Neural cell (in vitro differentiated cells): ENCODE data around the gene BTBD9. TPM values are rescaled to one million over a fixed set of nuclear protein-coding genes. Genes with fewer than 3 reads are reported as not detected.

Experiments used
- H2AFZ ChIP-seq: fragments of 200-600, 300-800 bp; sonication (generic), shearing (Covaris generic); 2 replicates; pipeline ENCODE4 v1.6.0; 2014; ENCODE audit warnings: low read depth, mild to moderate bottlenecking, antibody characterized with exemption, low read length, moderate library complexity
- H3F3A ChIP-seq: fragments of 200-600 bp; shearing (Covaris generic); 2 replicates; pipeline ENCODE4 v1.6.1; 2016; ENCODE audit warnings: mild to moderate bottlenecking, moderate library complexity, mixed read lengths, antibody characterized with exemption, low read length; ENCODE audit not compliant: insufficient read depth, poor library complexity, severe bottlenecking
- H3K27ac ChIP-seq: fragments of 200-600, 300-800 bp; sonication (generic), shearing (Covaris generic); 2 replicates; pipeline ENCODE4 v1.5.1; 2014; ENCODE audit warnings: mild to moderate bottlenecking, low read length, moderate library complexity
- H3K27me3 ChIP-seq: fragments of 300-800, 200-600 bp; sonication (generic), shearing (Covaris generic); 2 replicates; pipeline ENCODE4 v1.6.0; 2014; ENCODE audit warnings: mild to moderate bottlenecking, low read depth, low read length, moderate library complexity; ENCODE audit not compliant: insufficient read depth
- H3K36me3 ChIP-seq: fragments of 300-800, 200-600 bp; sonication (generic), shearing (Covaris generic); 2 replicates; pipeline ENCODE4 v1.5.1; 2014; ENCODE audit warnings: mild to moderate bottlenecking, antibody characterized with exemption, low read length, moderate library complexity; ENCODE audit not compliant: insufficient read depth
- H3K4me2 ChIP-seq: fragments of 300-800, 200-600 bp; sonication (generic), shearing (Covaris generic); 2 replicates; pipeline ENCODE4 v1.6.0; 2014; ENCODE audit warnings: mild to moderate bottlenecking, low read length
- H3K4me3 ChIP-seq: fragments of 300-800, 200-600 bp; sonication (generic), shearing (Covaris generic); 2 replicates; pipeline ENCODE4 v1.5.1; 2014; ENCODE audit warnings: mild to moderate bottlenecking, low read length, moderate library complexity
- H3K79me2 ChIP-seq: fragments of 200-600 bp; shearing (Covaris generic); replicated peaks from 2 replicates; pipeline ENCODE4 v1.6.0; 2014; ENCODE audit warnings: mild to moderate bottlenecking, low read length, moderate library complexity; ENCODE audit not compliant: insufficient read depth
- H3K9ac ChIP-seq: fragments of 300-800, 200-600 bp; sonication (generic), shearing (Covaris generic); 2 replicates; pipeline ENCODE4 v1.6.1; 2016; ENCODE audit warnings: mild to moderate bottlenecking, low read length, mixed read lengths
- H3K9me2 ChIP-seq: fragments of 200-600 bp; shearing (Covaris generic); 2 replicates; pipeline ENCODE4 v1.6.1; 2016; ENCODE audit warnings: mild to moderate bottlenecking, low read length, mixed read lengths; ENCODE audit not compliant: insufficient read depth
- H3K9me3 ChIP-seq: fragments of 200-600, 300-800 bp; sonication (generic), shearing (Covaris generic); 2 replicates; pipeline ENCODE4 v1.6.1; 2016; ENCODE audit warnings: mild to moderate bottlenecking, mixed run types, low read length, moderate library complexity, mixed read lengths
- H4K20me1 ChIP-seq: fragments of 200-600 bp; shearing (Covaris generic); 2 replicates; pipeline ENCODE4 v1.6.1; 2016; ENCODE audit warnings: mild to moderate bottlenecking, mixed run types; ENCODE audit not compliant: insufficient read depth
- CTCF ChIP-seq: fragments of 450-650 bp; IDR thresholded peaks from 2 replicates; pipeline ENCODE4 v1.5.1; 2014; ENCODE audit warnings: antibody characterized with exemption, mild to moderate bottlenecking, moderate library complexity; ENCODE audit not compliant: poor library complexity, severe bottlenecking
- EP300 ChIP-seq: fragments of 450-650 bp; conservative IDR thresholded peaks from 2 replicates; pipeline ENCODE4 v1.6.1; 2014; ENCODE audit warnings: antibody characterized with exemption, mild to moderate bottlenecking, moderate library complexity; ENCODE audit not compliant: poor library complexity, severe bottlenecking
- EZH2 ChIP-seq: fragments of 200-600, 300-800 bp; shearing (Covaris generic), sonication (generic); IDR thresholded peaks from 2 replicates; pipeline ENCODE4 v1.6.1; 2014; ENCODE audit warnings: antibody characterized with exemption, low read length, borderline replicate concordance, mild to moderate bottlenecking; ENCODE audit not compliant: insufficient read depth, poor library complexity, severe bottlenecking
- MXI1 ChIP-seq: fragments of 450-650 bp; conservative IDR thresholded peaks from 2 replicates; pipeline ENCODE4 v1.6.1; 2014; ENCODE audit warnings: antibody characterized with exemption, mild to moderate bottlenecking; ENCODE audit not compliant: poor library complexity, severe bottlenecking
- POLR2AphosphoS5 ChIP-seq: IDR thresholded peaks from 2 replicates; pipeline ENCODE4 v1.6.1; 2012
- RAD21 ChIP-seq: fragments of 450-650 bp; conservative IDR thresholded peaks from 2 replicates; pipeline ENCODE4 v1.6.1; 2014; ENCODE audit warnings: antibody characterized with exemption, mild to moderate bottlenecking, moderate library complexity
- REST ChIP-seq: IDR thresholded peaks from 2 replicates; pipeline ENCODE4 v1.6.1; 2012; ENCODE audit warnings: borderline replicate concordance
- SMC3 ChIP-seq: fragments of 450-650 bp; conservative IDR thresholded peaks from 2 replicates; pipeline ENCODE4 v1.6.1; 2014; ENCODE audit warnings: antibody characterized with exemption, mild to moderate bottlenecking, moderate library complexity; ENCODE audit not compliant: poor library complexity
- TAF1 ChIP-seq: IDR thresholded peaks from 2 replicates; pipeline ENCODE4 v1.6.1; 2012; ENCODE audit warnings: low read depth
- polyA plus RNA-seq: library from polyadenylated mRNA; depleted of rRNA; stranded (reverse); fragments of >200 nt; gene quantifications from 2 replicates; pipeline ENCODE4 v1.2.3, GENCODE V29; 2014

Gene BTBD9
- polyA plus RNA-seq, 1 donor from 2014 or later = 6.2 TPM

- H4K20me1 ChIP-seq = no peaks in the 10 kb centered on the region
- H3F3A ChIP-seq = peaks cover 3% of the 10 kb centered on the region
- no peaks in the 10 kb centered on the region for H3K27me3 ChIP-seq
- H3K9me3 ChIP-seq = no peaks in the 10 kb centered on the region
- no peaks in the 10 kb centered on the region for H3K79me2 ChIP-seq
- H3K27ac ChIP-seq = no peak overlapping the region
- no peaks in the 10 kb centered on the region for H3K36me3 ChIP-seq
- H3K4me3 ChIP-seq = no peak overlapping the region
- no peak overlapping the region for H2AFZ ChIP-seq
- no peak overlapping the region for H3K9ac ChIP-seq
- H3K4me2 ChIP-seq = no peak overlapping the region
- H3K9me2 ChIP-seq = no peaks in the 10 kb centered on the region
- no peak for TF ChIP-seq POLR2AphosphoS5
Measured at GRCh38 chr6:38179794-38180430, 459.8 kb downstream of the BTBD9 start.

GRCh38 chr6:38179300-38179699 is 460.4 kb downstream of the BTBD9 start:
- Histone ChIP-seq H3K79me2 (no peaks in the 10 kb centered on the region), H4K20me1 (no peaks in the 10 kb centered on the region), H3K36me3 (no peaks in the 10 kb centered on the region), H3K9me3 (no peaks in the 10 kb centered on the region), H3K4me3 (no peak overlapping the region), H3K27ac (no peak overlapping the region), H3F3A (peaks cover 3% of the 10 kb centered on the region), H3K27me3 (no peaks in the 10 kb centered on the region), H3K9me2 (no peaks in the 10 kb centered on the region), H3K9ac (no peak overlapping the region), H2AFZ (no peak overlapping the region), H3K4me2 (no peak overlapping the region)
- TF ChIP-seq EP300 (no peak), SMC3 (no peak)

- no peaks in the 10 kb centered on the region for H3K9me2 ChIP-seq
- no peaks in the 10 kb centered on the region for H3K79me2 ChIP-seq
- no peaks in the 10 kb centered on the region for H3K36me3 ChIP-seq
- peaks cover 3% of the 10 kb centered on the region for H3F3A ChIP-seq
- no peaks in the 10 kb centered on the region for H4K20me1 ChIP-seq
- H3K9ac ChIP-seq = no peak overlapping the region
- no peaks in the 10 kb centered on the region for H3K9me3 ChIP-seq
- H3K4me3 ChIP-seq = no peak overlapping the region
- TF ChIP-seq REST = no peak
- TF ChIP-seq EZH2 = no peak
- no peak for TF ChIP-seq MXI1
- TF ChIP-seq RAD21 = no peak
- TF ChIP-seq POLR2AphosphoS5 = no peak
- no peak for TF ChIP-seq TAF1
- no peak for TF ChIP-seq SMC3
- no peak for TF ChIP-seq EP300
- TF ChIP-seq CTCF = no peak
- H3K4me2 ChIP-seq = no peak overlapping the region
- no peak overlapping the region for H2AFZ ChIP-seq
- H3K27me3 ChIP-seq = no peaks in the 10 kb centered on the region
- H3K27ac ChIP-seq = no peak overlapping the region
Measured at GRCh38 chr6:38178584-38178886, 461.2 kb downstream of the BTBD9 start.
